Large intestine (tissue), 3 donors: ENCODE results near the gene NFS1. TPM values are rescaled to one million over a fixed set of nuclear protein-coding genes. Genes with fewer than 3 reads are reported as not detected.

Experiments
- DNase-seq, 2 donors: peaks; one replicate each; pipeline versions ENCODE4 v3.0.0 to v3.0.0-alpha.2; 2013
- H3K27ac ChIP-seq: one replicate; pipeline ENCODE4 v1.5.1; 2013; ENCODE audit warnings: low read length
- H3K27me3 ChIP-seq: 2 replicates; pipeline ENCODE4 v1.6.1; 2013; ENCODE audit warnings: low read length; ENCODE audit not compliant: control insufficient read depth, insufficient read depth
- H3K36me3 ChIP-seq: 2 replicates; pipeline ENCODE4 v1.6.1; 2013; ENCODE audit warnings: low read length; ENCODE audit not compliant: control insufficient read depth, insufficient read depth
- H3K4me1 ChIP-seq: one replicate; pipeline ENCODE4 v1.6.1; 2013; ENCODE audit warnings: low read length; ENCODE audit not compliant: control insufficient read depth, insufficient read depth
- H3K4me3 ChIP-seq: one replicate; pipeline ENCODE4 v1.5.1; 2013; ENCODE audit warnings: low read length
- H3K9me3 ChIP-seq: one replicate; pipeline ENCODE4 v1.6.1; 2013; ENCODE audit warnings: mild to moderate bottlenecking, low read depth, low read length, moderate library complexity; ENCODE audit not compliant: control insufficient read depth
- WGBS: methylation state at CpG from one replicate; pipeline ENCODE4 v1.1.5; 2013; ENCODE audit warnings: low lambda C conversion rate; ENCODE audit not compliant: insufficient coverage; 5-methylcytosine and 5-hydroxymethylcytosine counted together
- polyA plus RNA-seq: library from polyadenylated mRNA; unstranded; fragments of 120-200 nt; gene quantifications from one replicate; pipeline ENCODE4 v1.2.1, GENCODE V29; 2013

The NFS1 gene
- polyA plus RNA-seq, 1 donor, result 32.1 TPM

GRCh38 chr20:35640724-35641123 lies 58.4 kb downstream of the NFS1 start:
- no peak for DNase-seq
- no peak overlapping the region for H3K4me3 ChIP-seq
- no peaks in the 10 kb centered on the region for H3K27me3 ChIP-seq
- H3K4me1 ChIP-seq, result no peaks in the 10 kb centered on the region
- H3K9me3 ChIP-seq, result no peaks in the 10 kb centered on the region
- peaks cover 2% of the 10 kb centered on the region for H3K36me3 ChIP-seq
- no CpG with 5 or more reads among the region's 3 CpGs for WGBS
- H3K27ac ChIP-seq, result no peak overlapping the region

GRCh38 chr20:35638751-35639150 lies 60.4 kb downstream of the NFS1 start:
- Histone ChIP-seq H3K27ac (no peak overlapping the region), H3K27me3 (no peaks in the 10 kb centered on the region), H3K9me3 (no peaks in the 10 kb centered on the region), H3K4me1 (no peaks in the 10 kb centered on the region), H3K4me3 (no peak overlapping the region), H3K36me3 (no peaks in the 10 kb centered on the region)
- no CpG with 5 or more reads among the region's 2 CpGs for WGBS
- DNase-seq, result no peak

- H3K9me3 ChIP-seq, result no peaks in the 10 kb centered on the region
- no peaks in the 10 kb centered on the region for H3K4me1 ChIP-seq
- no peak overlapping the region for H3K27ac ChIP-seq
- DNase-seq, result no peak
- peaks cover 3% of the 10 kb centered on the region for H3K36me3 ChIP-seq
- 100% methylated on average over 4 of the region's 6 CpGs for WGBS
- no peaks in the 10 kb centered on the region for H3K27me3 ChIP-seq
- H3K4me3 ChIP-seq, result no peak overlapping the region
These were observed 61.9 kb downstream of the NFS1 start for GRCh38 chr20:35637276-35637675.

- DNase-seq, result no peak
- Histone ChIP-seq H3K9me3 (no peaks in the 10 kb centered on the region), H3K4me3 (no peak overlapping the region), H3K27ac (no peak overlapping the region), H3K27me3 (no peaks in the 10 kb centered on the region), H3K4me1 (no peaks in the 10 kb centered on the region), H3K36me3 (peaks cover 13% of the 10 kb centered on the region)
- WGBS, result no CpG with 5 or more reads among the region's 2 CpGs
These were observed 63.1 kb downstream of the NFS1 start for GRCh38 chr20:35636095-35636494.

GRCh38 chr20:35635652-35636051 lies 63.5 kb downstream of the NFS1 start:
- Histone ChIP-seq H3K9me3 (no peaks in the 10 kb centered on the region), H3K36me3 (peaks cover 18% of the 10 kb centered on the region), H3K27me3 (no peaks in the 10 kb centered on the region), H3K4me1 (no peaks in the 10 kb centered on the region), H3K27ac (no peak overlapping the region), H3K4me3 (no peak overlapping the region)
- DNase-seq, result peak in 1 of 2 donors; percentile 51
- no CpG with 5 or more reads among the region's 4 CpGs for WGBS

- Histone ChIP-seq H3K27ac (no peak overlapping the region), H3K4me1 (no peaks in the 10 kb centered on the region), H3K27me3 (no peaks in the 10 kb centered on the region), H3K4me3 (no peak overlapping the region), H3K9me3 (no peaks in the 10 kb centered on the region), H3K36me3 (peaks cover 39% of the 10 kb centered on the region)
- DNase-seq, result no peak
- no CpG with 5 or more reads among the region's 13 CpGs for WGBS
These were observed 66.5 kb downstream of the NFS1 start for GRCh38 chr20:35632539-35633115.

GRCh38 chr20:35630636-35631035 lies 68.5 kb downstream of the NFS1 start:
- H3K27me3 ChIP-seq, result no peaks in the 10 kb centered on the region
- no peak overlapping the region for H3K27ac ChIP-seq
- no peaks in the 10 kb centered on the region for H3K9me3 ChIP-seq
- WGBS, result no CpG with 5 or more reads among the region's 4 CpGs
- no peaks in the 10 kb centered on the region for H3K4me1 ChIP-seq
- DNase-seq, result no peak
- H3K36me3 ChIP-seq, result peaks cover 55% of the 10 kb centered on the region
- H3K4me3 ChIP-seq, result no peak overlapping the region

- Histone ChIP-seq H3K36me3 (peaks cover 60% of the 10 kb centered on the region), H3K27ac (no peak overlapping the region), H3K9me3 (no peaks in the 10 kb centered on the region), H3K4me1 (no peaks in the 10 kb centered on the region), H3K4me3 (no peak overlapping the region), H3K27me3 (no peaks in the 10 kb centered on the region)
- no CpG with 5 or more reads among the region's 12 CpGs for WGBS
- no peak for DNase-seq
These were observed 69.6 kb downstream of the NFS1 start for GRCh38 chr20:35629427-35630145.

GRCh38 chr20:35627121-35627520 lies 72.0 kb downstream of the NFS1 start:
- no peak for DNase-seq
- H3K4me3 ChIP-seq, result no peak overlapping the region
- H3K36me3 ChIP-seq, result peaks cover 57% of the 10 kb centered on the region
- H3K4me1 ChIP-seq, result no peaks in the 10 kb centered on the region
- no peaks in the 10 kb centered on the region for H3K27me3 ChIP-seq
- H3K27ac ChIP-seq, result no peak overlapping the region
- no peaks in the 10 kb centered on the region for H3K9me3 ChIP-seq
- 100% methylated on average over 1 of the region's 8 CpGs for WGBS

- peaks cover 51% of the 10 kb centered on the region for H3K36me3 ChIP-seq
- H3K9me3 ChIP-seq, result no peaks in the 10 kb centered on the region
- no CpG with 5 or more reads among the region's 13 CpGs for WGBS
- no peak for DNase-seq
- no peaks in the 10 kb centered on the region for H3K4me1 ChIP-seq
- no peak overlapping the region for H3K27ac ChIP-seq
- no peak overlapping the region for H3K4me3 ChIP-seq
- no peaks in the 10 kb centered on the region for H3K27me3 ChIP-seq
These were observed 72.7 kb downstream of the NFS1 start for GRCh38 chr20:35626386-35627001.
